Measurements from ENCODE around the gene CORO1C. TPM values are rescaled to one million over a fixed set of nuclear protein-coding genes. Genes with fewer than 3 reads are reported as not detected.
"Not testable (repeated sequence)": the region's sequence is repeated elsewhere in the genome, so short reads cannot be mapped to it uniquely, and the experiment has no call there.

Gene CORO1C
- polyA plus RNA-seq, 2 of the 4 experiments (the other 2 are of a cell fraction) = 166 to 245 TPM

DNA sequence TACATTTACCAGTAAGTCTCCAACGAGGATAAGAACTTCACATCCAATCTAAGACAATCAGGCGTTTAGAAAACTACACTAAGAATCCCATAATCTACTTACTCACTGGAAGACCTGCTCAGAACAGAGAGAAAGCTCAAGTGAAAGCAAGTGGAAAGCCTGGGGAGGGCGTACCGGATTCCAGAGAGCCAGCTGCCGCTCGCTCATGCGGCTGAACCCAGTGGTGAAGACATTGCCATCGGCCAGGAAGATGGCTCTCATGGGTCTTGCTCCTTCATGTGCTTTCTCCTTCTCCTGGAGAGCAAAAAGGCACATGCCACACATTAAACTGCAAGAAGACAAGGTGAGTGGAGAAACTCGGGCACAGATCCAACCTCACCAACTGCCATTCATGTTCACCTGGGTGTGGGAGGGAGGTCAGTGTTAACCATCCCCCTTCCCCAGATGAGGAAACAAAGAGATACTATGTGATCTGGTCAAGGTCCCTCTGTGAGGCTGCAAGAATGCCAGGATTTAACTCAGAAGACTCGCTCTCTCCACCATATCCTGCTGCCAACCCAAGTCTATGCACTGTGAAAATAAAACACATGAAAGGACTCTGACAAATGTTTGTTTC is 74.1 kb downstream of the CORO1C start:
- no peak overlapping the region for H3K27ac ChIP-seq
- H3K4me3 ChIP-seq = no peak overlapping the region
- POLR2A ChIA-PET = no interaction called here
- H3K4me1 ChIP-seq = peaks cover 9% of the 10 kb centered on the region
- H3K4me2 ChIP-seq = no peak overlapping the region
- WGBS (ENCODE audit: missing lambda C conversion rate) = 90% methylated on average over 10 of the region's 10 CpGs
- DNase-seq (ENCODE audit: low read depth in 1 of 2, low spot score in 1 of 2) = no peak
- no peak for FAIRE-seq
- ATAC-seq = no peak; a peak in 1 of 6 replicates
- H3K9me3 ChIP-seq = no peaks in the 10 kb centered on the region
- TF ChIP-seq HEYL (CRISPR knock-in tag; IDR thresholded peaks at IDR 0.05) (no peak), MAFK (IDR thresholded peaks at IDR 0.05; ENCODE audit: partially characterized antibody) (no peak), GATA3 (IDR thresholded peaks at IDR 0.05; ENCODE audit: borderline replicate concordance) (no peak), NPAS2 (CRISPR knock-in tag; IDR thresholded peaks at IDR 0.05; ENCODE audit: borderline replicate concordance) (no peak), CBX8 (IDR thresholded peaks at IDR 0.05) (no peak), HOXB5 (CRISPR knock-in tag; IDR thresholded peaks at IDR 0.05) (no peak), SMC3 (IDR thresholded peaks at IDR 0.05) (no peak), TFCP2L1 (CRISPR knock-in tag; IDR thresholded peaks at IDR 0.05) (no peak), ZC3H11A (IDR thresholded peaks at IDR 0.05) (no peak), KDM1A (IDR thresholded peaks at IDR 0.05; ENCODE audit: low read depth) (no peak), HDAC2 (IDR thresholded peaks at IDR 0.05) (no peak), EHF (CRISPR knock-in tag; IDR thresholded peaks at IDR 0.05) (no peak)
- TF ChIP-seq, protein P1, sequence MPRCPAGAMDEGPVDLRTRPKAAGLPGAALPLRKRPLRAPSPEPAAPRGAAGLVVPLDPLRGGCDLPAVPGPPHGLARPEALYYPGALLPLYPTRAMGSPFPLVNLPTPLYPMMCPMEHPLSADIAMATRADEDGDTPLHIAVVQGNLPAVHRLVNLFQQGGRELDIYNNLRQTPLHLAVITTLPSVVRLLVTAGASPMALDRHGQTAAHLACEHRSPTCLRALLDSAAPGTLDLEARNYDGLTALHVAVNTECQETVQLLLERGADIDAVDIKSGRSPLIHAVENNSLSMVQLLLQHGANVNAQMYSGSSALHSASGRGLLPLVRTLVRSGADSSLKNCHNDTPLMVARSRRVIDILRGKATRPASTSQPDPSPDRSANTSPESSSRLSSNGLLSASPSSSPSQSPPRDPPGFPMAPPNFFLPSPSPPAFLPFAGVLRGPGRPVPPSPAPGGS (IDR thresholded peaks at IDR 0.05) = no peak
- CTCF ChIA-PET = interaction anchor here (19.3 kb wide), 1 partner anchor 146 kb away, joined by 313 read pairs; no protein-coding TSS in a partner anchor

DNA sequence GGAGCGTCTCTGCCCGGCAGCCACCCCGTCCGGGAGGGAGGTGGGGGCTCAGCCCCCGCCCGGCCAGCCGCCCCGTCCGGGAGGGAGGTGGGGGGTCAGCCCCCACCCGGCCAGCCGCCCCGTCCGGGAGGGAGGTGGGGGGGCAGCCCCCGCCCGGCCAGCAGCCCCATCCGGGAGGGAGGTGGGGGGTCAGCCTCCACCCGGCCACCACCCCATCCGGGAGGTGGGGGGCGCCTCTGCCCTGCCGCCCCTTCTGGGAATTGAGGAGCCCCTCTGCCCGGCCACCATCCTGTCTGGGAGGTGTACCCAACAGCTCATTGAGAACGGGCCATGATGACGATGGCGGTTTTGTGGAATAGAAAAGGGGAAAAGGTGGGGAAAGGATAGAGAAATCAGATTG is 75.1 kb downstream of the CORO1C start:
- H3K4me2 ChIP-seq; H3K27ac ChIP-seq; DNase-seq (ENCODE audit: low read depth in 1 of 2, low spot score in 1 of 2); H3K4me3 ChIP-seq; ATAC-seq; FAIRE-seq; H3K4me1 ChIP-seq; H3K9me3 ChIP-seq; POLR2A ChIA-PET: not testable (repeated sequence)
- CTCF ChIA-PET = interaction anchor here (19.3 kb wide), 1 partner anchor 147 kb away, joined by 313 read pairs; no protein-coding TSS in a partner anchor
- WGBS (ENCODE audit: missing lambda C conversion rate) = 97% methylated on average over 3 of the region's 24 CpGs

DNA sequence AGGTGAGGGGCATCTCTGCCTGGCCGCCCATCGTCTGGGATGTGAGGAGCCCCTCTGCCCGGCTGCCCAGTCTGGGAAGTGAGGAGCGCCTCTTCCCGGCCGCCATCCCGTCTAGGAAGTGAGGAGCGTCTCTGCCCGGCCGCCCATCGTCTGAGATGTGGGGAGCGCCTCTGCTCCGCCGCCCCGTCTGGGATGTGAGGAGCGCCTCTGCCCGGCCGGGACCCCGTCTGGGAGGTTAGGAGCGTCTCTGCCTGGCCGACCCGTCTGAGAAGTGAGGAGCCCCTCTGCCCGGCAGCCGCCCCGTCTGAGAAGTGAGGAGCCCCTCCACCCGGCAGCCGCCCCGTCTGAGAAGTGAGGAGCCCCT is 75.5 kb downstream of the CORO1C start:
- POLR2A ChIA-PET; H3K4me3 ChIP-seq; CTCF ChIA-PET; H3K9me3 ChIP-seq; DNase-seq (ENCODE audit: low read depth in 1 of 2, low spot score in 1 of 2); ATAC-seq; FAIRE-seq; H3K4me1 ChIP-seq; H3K27ac ChIP-seq; H3K4me2 ChIP-seq: not testable (repeated sequence)
- WGBS (ENCODE audit: missing lambda C conversion rate) = no CpG with 5 or more reads among the region's 28 CpGs

DNA sequence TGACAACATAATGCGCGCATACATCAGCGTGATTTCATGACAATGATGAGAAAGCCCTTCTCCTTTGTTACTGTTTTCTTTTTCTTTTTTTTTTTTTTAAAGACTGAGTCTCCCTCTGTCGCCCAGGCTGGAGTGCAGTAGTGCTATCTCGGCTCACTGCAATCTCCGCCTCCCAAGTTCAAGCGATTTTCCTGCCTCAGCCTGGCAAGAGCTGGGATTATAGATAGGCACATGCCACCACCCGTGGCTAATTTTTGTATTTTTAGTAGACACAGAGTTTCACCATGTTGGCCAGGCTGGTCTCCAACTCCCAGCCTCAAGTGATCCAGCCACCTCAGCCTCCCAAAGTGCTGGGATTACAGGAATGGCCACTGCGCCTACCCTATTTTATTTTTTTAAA is 76.7 kb downstream of the CORO1C start:
- POLR2A ChIA-PET; H3K4me3 ChIP-seq; H3K4me2 ChIP-seq; ATAC-seq; DNase-seq (ENCODE audit: low read depth in 1 of 2, low spot score in 1 of 2); H3K27ac ChIP-seq; FAIRE-seq; H3K9me3 ChIP-seq: not testable (repeated sequence)
- WGBS (ENCODE audit: missing lambda C conversion rate) = 92% methylated on average over 9 of the region's 9 CpGs
- H3K4me1 ChIP-seq = peaks cover 13% of the 10 kb centered on the region; the same call in 2 of the 3 replicates
- CTCF ChIA-PET = interaction anchor here (1.0 kb wide), 1 partner anchor 149 kb away, joined by 3 read pairs; no protein-coding TSS in a partner anchor

DNA sequence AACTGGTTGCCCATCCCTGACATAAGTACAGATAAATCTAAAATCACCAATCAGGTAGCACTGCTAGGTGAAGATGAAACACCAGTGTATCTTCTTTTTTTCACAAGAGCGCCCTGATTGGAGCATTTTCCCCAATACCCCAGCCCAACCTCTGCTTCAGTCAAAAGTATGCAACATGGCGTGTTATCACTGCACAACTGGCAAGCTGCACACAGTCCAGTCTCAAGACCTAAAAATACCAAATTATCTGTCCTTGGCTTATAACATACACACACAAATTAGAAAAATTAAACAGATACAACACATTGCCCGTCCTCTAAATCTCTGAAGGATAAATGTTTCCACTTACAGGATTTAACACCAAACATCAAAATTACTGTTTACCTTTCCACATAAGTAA is 77.4 kb downstream of the CORO1C start:
- H3K9me3 ChIP-seq = no peaks in the 10 kb centered on the region
- H3K27ac ChIP-seq = no peak overlapping the region
- no peak overlapping the region for H3K4me2 ChIP-seq
- 94% methylated on average over 3 of the region's 3 CpGs for WGBS (ENCODE audit: missing lambda C conversion rate)
- no peak for ATAC-seq
- DNase-seq (ENCODE audit: low read depth in 1 of 2, low spot score in 1 of 2) = no peak
- H3K4me3 ChIP-seq = no peak overlapping the region
- TF ChIP-seq NPAS2 (CRISPR knock-in tag; IDR thresholded peaks at IDR 0.05; ENCODE audit: borderline replicate concordance) = no peak
- TF ChIP-seq EHMT2 (IDR thresholded peaks at IDR 0.05; ENCODE audit: low read depth) = no peak
- TF ChIP-seq PHF8 (IDR thresholded peaks at IDR 0.05; ENCODE audit: borderline replicate concordance, low read depth) = no peak
- TF ChIP-seq RAD21 (conservative IDR thresholded peaks at IDR 0.05 in 1 of 2, IDR thresholded peaks at IDR 0.05 in 1 of 2) = no peak
- no peak for TF ChIP-seq SREBF2 (IDR thresholded peaks at IDR 0.05)
- TF ChIP-seq, protein P2, sequence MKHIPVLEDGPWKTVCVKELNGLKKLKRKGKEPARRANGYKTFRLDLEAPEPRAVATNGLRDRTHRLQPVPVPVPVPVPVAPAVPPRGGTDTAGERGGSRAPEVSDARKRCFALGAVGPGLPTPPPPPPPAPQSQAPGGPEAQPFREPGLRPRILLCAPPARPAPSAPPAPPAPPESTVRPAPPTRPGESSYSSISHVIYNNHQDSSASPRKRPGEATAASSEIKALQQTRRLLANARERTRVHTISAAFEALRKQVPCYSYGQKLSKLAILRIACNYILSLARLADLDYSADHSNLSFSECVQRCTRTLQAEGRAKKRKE (CRISPR knock-in tag; IDR thresholded peaks at IDR 0.05; ENCODE audit: low read depth) = no peak
- TF ChIP-seq EHF (CRISPR knock-in tag; IDR thresholded peaks at IDR 0.05) = no peak
- TF ChIP-seq MAZ (IDR thresholded peaks at IDR 0.05; ENCODE audit: borderline replicate concordance, low read depth, low read length) = no peak
- TF ChIP-seq, protein P3, sequence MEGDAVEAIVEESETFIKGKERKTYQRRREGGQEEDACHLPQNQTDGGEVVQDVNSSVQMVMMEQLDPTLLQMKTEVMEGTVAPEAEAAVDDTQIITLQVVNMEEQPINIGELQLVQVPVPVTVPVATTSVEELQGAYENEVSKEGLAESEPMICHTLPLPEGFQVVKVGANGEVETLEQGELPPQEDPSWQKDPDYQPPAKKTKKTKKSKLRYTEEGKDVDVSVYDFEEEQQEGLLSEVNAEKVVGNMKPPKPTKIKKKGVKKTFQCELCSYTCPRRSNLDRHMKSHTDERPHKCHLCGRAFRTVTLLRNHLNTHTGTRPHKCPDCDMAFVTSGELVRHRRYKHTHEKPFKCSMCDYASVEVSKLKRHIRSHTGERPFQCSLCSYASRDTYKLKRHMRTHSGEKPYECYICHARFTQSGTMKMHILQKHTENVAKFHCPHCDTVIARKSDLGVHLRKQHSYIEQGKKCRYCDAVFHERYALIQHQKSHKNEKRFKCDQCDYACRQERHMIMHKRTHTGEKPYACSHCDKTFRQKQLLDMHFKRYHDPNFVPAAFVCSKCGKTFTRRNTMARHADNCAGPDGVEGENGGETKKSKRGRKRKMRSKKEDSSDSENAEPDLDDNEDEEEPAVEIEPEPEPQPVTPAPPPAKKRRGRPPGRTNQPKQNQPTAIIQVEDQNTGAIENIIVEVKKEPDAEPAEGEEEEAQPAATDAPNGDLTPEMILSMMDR (IDR thresholded peaks at IDR 0.05) = no peak
- H3K4me1 ChIP-seq = peaks cover 20% of the 10 kb centered on the region; the same call in 2 of the 3 replicates
- FAIRE-seq = no peak
- CTCF ChIA-PET = interaction anchor here (1.1 to 2.3 kb wide), 4 partner anchors 10 to 37 kb away, joined by 3 to 10 read pairs (median 4); no protein-coding TSS in a partner anchor
- POLR2A ChIA-PET = no interaction called here
